GM19025 (cell line): ENCODE results near the gene TRIP10.
"Not testable (repeated sequence)": the region's sequence is repeated elsewhere in the genome, so short reads cannot be mapped to it uniquely, and the experiment has no call there.

Source experiments
- ATAC-seq: cut with Tn5 transposase; IDR thresholded peaks from one replicate; pipeline ENCODE4 v1.9.1; 2021; ENCODE audit warnings: mild to moderate bottlenecking, low read depth, moderate library complexity; ENCODE audit not compliant: unreplicated experiment

TRIP10 gene

GRCh38 chr19:6762253-6762797 lies 22.8 kb downstream of the TRIP10 start:
- not testable (repeated sequence) for ATAC-seq

- ATAC-seq: no peak
These were observed 26.4 kb downstream of the TRIP10 start for GRCh38 chr19:6765738-6766356.

GRCh38 chr19:6766357-6767080 lies 27.0 kb downstream of the TRIP10 start:
- no peak for ATAC-seq

GRCh38 chr19:6767081-6767356 lies 27.5 kb downstream of the TRIP10 start:
- no peak for ATAC-seq

- ATAC-seq: peak; percentile 63
These were observed 28.1 kb downstream of the TRIP10 start, which contains the start of gene SH2D3A for GRCh38 chr19:6767357-6768235. TSS of gene SH2D3A (minus strand) at chr19:6767435. CDS start at chr19:6763748, 3,687 bp downstream.

GRCh38 chr19:6768236-6768785 lies 28.8 kb downstream of the TRIP10 start:
- no peak for ATAC-seq

GRCh38 chr19:6769006-6769619 lies 29.6 kb downstream of the TRIP10 start:
- ATAC-seq: no peak

- ATAC-seq: not testable (repeated sequence)
These were observed 32.2 kb downstream of the TRIP10 start for GRCh38 chr19:6771648-6772027.

GRCh38 chr19:6772028-6772865 lies 32.8 kb downstream of the TRIP10 start, which contains the start of gene VAV1:
TSS of gene VAV1 (plus strand) at chr19:6772708. CDS start at chr19:6772808, 100 bp downstream.
- no peak for ATAC-seq

- no peak for ATAC-seq
These were observed 33.4 kb downstream of the TRIP10 start for GRCh38 chr19:6772866-6773322.

GRCh38 chr19:6773323-6773931 lies 33.9 kb downstream of the TRIP10 start:
- no peak for ATAC-seq

- no peak for ATAC-seq
These were observed 35.6 kb downstream of the TRIP10 start for GRCh38 chr19:6774821-6775707.

GRCh38 chr19:6776045-6776444 lies 36.6 kb downstream of the TRIP10 start:
- ATAC-seq: not testable (repeated sequence)

GRCh38 chr19:6776999-6777398 lies 37.5 kb downstream of the TRIP10 start:
- ATAC-seq: no peak

- no peak for ATAC-seq
These were observed 38.0 kb downstream of the TRIP10 start for GRCh38 chr19:6777434-6777833.

GRCh38 chr19:6778386-6778785 lies 38.9 kb downstream of the TRIP10 start:
- no peak for ATAC-seq

GRCh38 chr19:6779206-6779605 lies 39.7 kb downstream of the TRIP10 start:
- ATAC-seq: no peak

- no peak for ATAC-seq
These were observed 47.9 kb downstream of the TRIP10 start for GRCh38 chr19:6787393-6787792.
